Stimulated activated CD4-positive, alpha-beta T cell treated with anti-CD3 and anti-CD28 coated beads, Interleukin-1b, Interleukin-23, amount 100 ng/mL, for 1 hour (primary cell): Measurements from ENCODE around the gene ZFTA.

ENCODE experiments used
- DNase-seq, 2 donors: peaks; one replicate each; pipeline ENCODE4 v3.0.0-alpha.2; 2020; ENCODE audit warnings: low read depth in 2 of 2

Gene ZFTA

GRCh38 chr11:63749624-63750023, 19.0 kb downstream of the ZFTA start:
- DNase-seq = no peak

GRCh38 chr11:63747011-63747410, 21.6 kb downstream of the ZFTA start:
- DNase-seq = no peak

- DNase-seq = no peak
These were observed 23.0 kb downstream of the ZFTA start for GRCh38 chr11:63745304-63746170.

- DNase-seq = peak; percentile 7 to 36
These were observed 29.7 kb downstream of the ZFTA start for GRCh38 chr11:63738720-63739360.

- no peak for DNase-seq
These were observed 30.9 kb downstream of the ZFTA start for GRCh38 chr11:63737718-63738117.

GRCh38 chr11:63736864-63737263, 31.7 kb downstream of the ZFTA start:
- DNase-seq = no peak

- DNase-seq = no peak
These were observed 39.2 kb downstream of the ZFTA start for GRCh38 chr11:63729326-63729725.

- DNase-seq = no peak
These were observed 48.0 kb downstream of the ZFTA start for GRCh38 chr11:63720611-63721010.

- DNase-seq = no peak
These were observed 48.6 kb downstream of the ZFTA start for GRCh38 chr11:63719987-63720386.

GRCh38 chr11:63719001-63719400, 49.6 kb downstream of the ZFTA start:
- no peak for DNase-seq
